SW480 (cell line): Measurements from ENCODE around the gene ZCCHC3.
"Not testable (repeated sequence)": the region's sequence is repeated elsewhere in the genome, so short reads cannot be mapped to it uniquely, and the experiment has no call there.

ENCODE experiments used
- DNase-seq: peaks from one replicate; pipeline ENCODE4 v3.0.0-alpha.2; 2016; ENCODE audit warnings: low spot score

Gene ZCCHC3

GRCh38 chr20:297098-297924, at the start of gene ZCCHC3:
TSS of gene ZCCHC3 (plus strand) at chr20:297570. CDS start at chr20:297587, 17 bp downstream.
- peak; percentile 96 for DNase-seq

- DNase-seq = no peak
Observed at GRCh38 chr20:251354-251753, 46.0 kb upstream of the ZCCHC3 start.

GRCh38 chr20:252801-253200, 44.6 kb upstream of the ZCCHC3 start:
- DNase-seq = no peak

GRCh38 chr20:253447-253846, 43.9 kb upstream of the ZCCHC3 start:
- DNase-seq = not testable (repeated sequence)

- no peak for DNase-seq
Observed at GRCh38 chr20:257419-257818, 40.0 kb upstream of the ZCCHC3 start, which contains the start of gene DEFB132. TSS of gene DEFB132 (plus strand) at chr20:257724. CDS start at chr20:257779, 55 bp downstream.

- no peak for DNase-seq
Observed at GRCh38 chr20:258269-258858, 39.0 kb upstream of the ZCCHC3 start.

GRCh38 chr20:258963-259362, 38.4 kb upstream of the ZCCHC3 start:
- peak; percentile 54 for DNase-seq

GRCh38 chr20:259981-260380, 37.4 kb upstream of the ZCCHC3 start:
- DNase-seq = no peak

- DNase-seq = no peak
Observed at GRCh38 chr20:263701-264100, 33.7 kb upstream of the ZCCHC3 start.

GRCh38 chr20:266596-267562, 30.5 kb upstream of the ZCCHC3 start:
- DNase-seq = peak; percentile 88

- no peak for DNase-seq
Observed at GRCh38 chr20:270517-270916, 26.9 kb upstream of the ZCCHC3 start.

- DNase-seq = no peak
Observed at GRCh38 chr20:271069-271468, 26.3 kb upstream of the ZCCHC3 start.

- DNase-seq = no peak
Observed at GRCh38 chr20:271528-271927, 25.8 kb upstream of the ZCCHC3 start.

- no peak for DNase-seq
Observed at GRCh38 chr20:272718-273117, 24.7 kb upstream of the ZCCHC3 start.

GRCh38 chr20:273884-274283, 23.5 kb upstream of the ZCCHC3 start:
- DNase-seq = no peak

- DNase-seq = no peak
Observed at GRCh38 chr20:275791-276190, 21.6 kb upstream of the ZCCHC3 start.

GRCh38 chr20:276620-277495, 20.5 kb upstream of the ZCCHC3 start:
- DNase-seq = no peak

GRCh38 chr20:277496-277781, 19.9 kb upstream of the ZCCHC3 start:
- DNase-seq = no peak

GRCh38 chr20:278181-278580, 19.2 kb upstream of the ZCCHC3 start:
- no peak for DNase-seq

- DNase-seq = no peak
Observed at GRCh38 chr20:278607-279571, 18.5 kb upstream of the ZCCHC3 start.
